Measurements from ENCODE around the gene DDX17. TPM values are rescaled to one million over a fixed set of nuclear protein-coding genes. Genes with fewer than 3 reads are reported as not detected.

Gene DDX17
- total and polyA plus RNA-seq, 10 of the 15 experiments (the other 5 are each of a cell fraction or from before 2014, with no cell fraction given): 25.2 to 778 (median 266) TPM

GRCh38 chr22:38467904-38468442, 38.1 kb downstream of the DDX17 start, which contains the start of gene KDELR3 (continued):
- TF ChIP-seq ZNF207 (IDR thresholded peaks at IDR 0.05; ENCODE audit: borderline replicate concordance): no peak
- peak; percentile 83; the same call in 1 of the 2 replicates for TF ChIP-seq GATAD2B (conservative IDR thresholded peaks at IDR 0.05; ENCODE audit: low read depth)
- TF ChIP-seq KAT2A (conservative IDR thresholded peaks at IDR 0.05; ENCODE audit: control insufficient read depth, low read depth, low read length): no peak
- TF ChIP-seq CREB1 (IDR thresholded peaks at IDR 0.05; ENCODE audit: low read depth): peak; percentile 57; the same call in 1 of the 2 replicates
- TF ChIP-seq RB1 (IDR thresholded peaks at IDR 0.05; ENCODE audit: borderline replicate concordance): peak; percentile 65; the same call in 1 of the 2 replicates
- TF ChIP-seq IRF5 (IDR thresholded peaks at IDR 0.05; ENCODE audit: borderline replicate concordance): no peak
- no peak for TF ChIP-seq NBN (IDR thresholded peaks at IDR 0.05)
- no peak for TF ChIP-seq EZH2 (IDR thresholded peaks at IDR 0.05; ENCODE audit: borderline replicate concordance, control insufficient read depth, low read depth, low read length)
- TF ChIP-seq IRF4 (IDR thresholded peaks at IDR 0.05; ENCODE audit: low read depth, low read length): no peak
- TF ChIP-seq ELK1 (IDR thresholded peaks at IDR 0.05; ENCODE audit: low read depth, low read length): no peak
- no peak for TF ChIP-seq CBFB (IDR thresholded peaks at IDR 0.05; ENCODE audit: low read depth)
- no peak for TF ChIP-seq FOXK2 (IDR thresholded peaks at IDR 0.05)
- no peak for TF ChIP-seq FOS (IDR thresholded peaks at IDR 0.05; ENCODE audit: borderline replicate concordance, extremely low read depth, insufficient read length)
- no peak for TF ChIP-seq EED (IDR thresholded peaks at IDR 0.05; ENCODE audit: low read depth)
- no peak for TF ChIP-seq SP1 (IDR thresholded peaks at IDR 0.05; ENCODE audit: low read depth, low read length)
- peak; percentile 73 for TF ChIP-seq DPF2 (IDR thresholded peaks at IDR 0.05)
- TF ChIP-seq CEBPB (IDR thresholded peaks at IDR 0.05; ENCODE audit: borderline replicate concordance in 1 of 2, low read depth in 2 of 2, low read length in 2 of 2): no peak
- no peak for TF ChIP-seq CBX5 (IDR thresholded peaks at IDR 0.05; ENCODE audit: low read depth)
- TF ChIP-seq IKZF1 (conservative IDR thresholded peaks at IDR 0.05): peak; percentile 83
- no peak for TF ChIP-seq ZNF622 (IDR thresholded peaks at IDR 0.05)
- peak; percentile 80 to 98 for TF ChIP-seq EGR1 (IDR thresholded peaks at IDR 0.05; ENCODE audit: borderline replicate concordance in 1 of 2, low read depth in 2 of 2, low read length in 2 of 2)
- TF ChIP-seq NFYB (IDR thresholded peaks at IDR 0.05; ENCODE audit: insufficient read depth, low read depth, low read length): no peak
- TF ChIP-seq LARP7 (IDR thresholded peaks at IDR 0.05): peak; percentile 81
- TF ChIP-seq ZBTB11 (CRISPR knock-in tag; IDR thresholded peaks at IDR 0.05): no peak
- no peak for TF ChIP-seq BCL11A (IDR thresholded peaks at IDR 0.05; ENCODE audit: low read depth, low read length)
- TF ChIP-seq MEF2A (IDR thresholded peaks at IDR 0.05; ENCODE audit: insufficient read depth, low read depth, low read length): no peak
- TF ChIP-seq ZNF217 (IDR thresholded peaks at IDR 0.05): peak; percentile 32; the same call in 1 of the 2 replicates
- no peak for TF ChIP-seq SREBF2 (IDR thresholded peaks at IDR 0.05; ENCODE audit: low read length)
- no peak for TF ChIP-seq RCOR1 (conservative IDR thresholded peaks at IDR 0.05; ENCODE audit: low read depth, low read length)
